Activated CD4-positive, alpha-beta memory T cell treated with anti-CD3 and anti-CD28 coated beads for 36 hours (primary cell): ENCODE data around the gene DPYD. TPM values are rescaled to one million over a fixed set of nuclear protein-coding genes. Genes with fewer than 3 reads are reported as not detected.

Experiments
- CTCF ChIA-PET: fragments of 350-600 bp; sonication (Branson Sonifier 250); formaldehyde crosslinking; loops from one replicate; lab custom pipeline; 2021; ENCODE audit warnings: antibody characterized with exemption, inconsistent platforms; lab: Charles Lee
- POLR2A ChIA-PET: fragments of 350-600 bp; sonication (Branson Sonifier 250); formaldehyde crosslinking; loops from one replicate; lab custom pipeline; 2021; ENCODE audit warnings: antibody characterized with exemption; lab: Charles Lee
- DNase-seq: peaks from one replicate; pipeline ENCODE4 v3.0.0-alpha.2; 2020
- H3K27ac Mint-ChIP-seq: one replicate; pipeline ENCODE4 v1.8.0; 2021; ENCODE audit warnings: mixed read lengths
- H3K27me3 Mint-ChIP-seq: one replicate; pipeline ENCODE4 v1.8.0; 2021; ENCODE audit warnings: mixed read lengths
- H3K36me3 Mint-ChIP-seq: one replicate; pipeline ENCODE4 v1.8.0; 2021; ENCODE audit warnings: mixed read lengths
- H3K4me1 Mint-ChIP-seq: one replicate; pipeline ENCODE4 v1.8.0; 2021; ENCODE audit warnings: low read depth, mixed read lengths
- H3K4me3 Mint-ChIP-seq: one replicate; pipeline ENCODE4 v1.8.0; 2021; ENCODE audit warnings: mild to moderate bottlenecking, mixed read lengths
- H3K9me3 Mint-ChIP-seq: one replicate; pipeline ENCODE4 v1.8.0; 2021; ENCODE audit warnings: mixed read lengths
- intact Hi-C: fragments of 100-400 bp; cut with micrococcal nuclease; formaldehyde crosslinking; loops from one replicate; pipeline ENCODE4 v1.15.1; 2023
- total RNA-seq, 2 experiments: library from RNA; stranded (reverse); gene quantifications; one replicate each; pipeline ENCODE4 v1.2.3, GENCODE V29; 2021

The DPYD gene
- total RNA-seq, 2 experiments from 2014 or later: 11.8 to 12.2 TPM

DNA sequence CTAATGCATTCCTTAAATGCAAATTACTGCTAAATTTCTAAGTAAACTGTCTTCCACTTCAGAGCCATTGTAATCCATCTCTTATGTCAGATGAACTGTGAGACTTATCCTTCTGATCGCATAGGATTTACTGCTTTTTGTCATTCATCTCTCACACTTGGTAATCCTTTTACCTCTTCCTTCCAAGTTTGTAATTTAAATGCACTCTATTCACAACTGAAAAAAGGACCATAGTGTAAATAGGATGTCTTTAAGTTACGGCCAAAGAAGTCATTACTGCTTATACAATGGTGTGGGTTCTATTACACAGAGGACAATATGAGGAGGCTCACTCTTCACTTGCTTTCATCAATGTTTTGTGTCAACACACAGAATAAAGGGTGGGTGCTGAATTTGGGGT is 806.0 kb downstream of the DPYD start:
- intact Hi-C loops: no loop called here
- Mint-ChIP-seq H3K27me3 (no peaks in the 10 kb centered on the region), H3K9me3 (no peaks in the 10 kb centered on the region), H3K36me3 (peaks cover 12% of the 10 kb centered on the region), H3K4me1 (no peaks in the 10 kb centered on the region), H3K27ac (no peak overlapping the region), H3K4me3 (no peak overlapping the region)
- ChIA-PET CTCF (no interaction called here), POLR2A (no interaction called here)
- DNase-seq: no peak

- no peak overlapping the region for H3K4me3 Mint-ChIP-seq
- H3K27ac Mint-ChIP-seq: no peak overlapping the region
- H3K4me1 Mint-ChIP-seq: no peaks in the 10 kb centered on the region
- intact Hi-C loops: no loop called here
- ChIA-PET POLR2A (no interaction called here), CTCF (no interaction called here)
- no peaks in the 10 kb centered on the region for H3K9me3 Mint-ChIP-seq
- H3K36me3 Mint-ChIP-seq: peaks cover 9% of the 10 kb centered on the region
- DNase-seq: no peak
- H3K27me3 Mint-ChIP-seq: no peaks in the 10 kb centered on the region
These were observed 808.4 kb downstream of the DPYD start for GRCh38 chr1:97112442-97112841.

GRCh38 chr1:97108179-97108578 is 812.7 kb downstream of the DPYD start:
- no peak for DNase-seq
- H3K4me3 Mint-ChIP-seq: no peak overlapping the region
- CTCF ChIA-PET: no interaction called here
- peaks cover 10% of the 10 kb centered on the region for H3K36me3 Mint-ChIP-seq
- no peak overlapping the region for H3K27ac Mint-ChIP-seq
- POLR2A ChIA-PET: no interaction called here
- H3K4me1 Mint-ChIP-seq: no peaks in the 10 kb centered on the region
- no peaks in the 10 kb centered on the region for H3K27me3 Mint-ChIP-seq
- H3K9me3 Mint-ChIP-seq: no peaks in the 10 kb centered on the region
- intact Hi-C loops: no loop called here

DNA sequence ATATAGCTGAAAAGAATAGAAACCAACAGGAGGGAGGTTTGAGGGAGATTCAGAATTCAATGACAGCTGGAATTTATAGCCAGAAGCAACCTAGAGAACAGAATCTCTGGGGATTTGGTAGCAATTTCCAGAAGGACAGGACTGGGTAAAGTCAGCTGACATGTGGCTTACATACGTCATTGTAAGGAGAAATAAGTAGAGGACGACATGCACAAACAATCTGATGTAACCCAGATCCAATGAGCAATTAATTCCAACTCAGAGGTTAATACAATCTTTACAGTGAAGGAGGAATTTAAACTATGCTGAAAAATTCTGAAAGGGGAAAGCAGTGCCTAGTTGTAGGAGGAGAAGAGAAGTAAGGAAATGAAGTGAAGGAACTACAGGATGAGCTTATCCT is 815.3 kb downstream of the DPYD start:
- ChIA-PET CTCF (no interaction called here), POLR2A (no interaction called here)
- no peaks in the 10 kb centered on the region for H3K9me3 Mint-ChIP-seq
- no peak overlapping the region for H3K4me3 Mint-ChIP-seq
- DNase-seq: no peak
- H3K4me1 Mint-ChIP-seq: no peaks in the 10 kb centered on the region
- intact Hi-C loops: no loop called here
- no peaks in the 10 kb centered on the region for H3K27me3 Mint-ChIP-seq
- no peak overlapping the region for H3K27ac Mint-ChIP-seq
- H3K36me3 Mint-ChIP-seq: peaks cover 10% of the 10 kb centered on the region

GRCh38 chr1:97101509-97101908 is 819.3 kb downstream of the DPYD start:
- H3K27ac Mint-ChIP-seq: no peak overlapping the region
- peaks cover 22% of the 10 kb centered on the region for H3K36me3 Mint-ChIP-seq

DNA sequence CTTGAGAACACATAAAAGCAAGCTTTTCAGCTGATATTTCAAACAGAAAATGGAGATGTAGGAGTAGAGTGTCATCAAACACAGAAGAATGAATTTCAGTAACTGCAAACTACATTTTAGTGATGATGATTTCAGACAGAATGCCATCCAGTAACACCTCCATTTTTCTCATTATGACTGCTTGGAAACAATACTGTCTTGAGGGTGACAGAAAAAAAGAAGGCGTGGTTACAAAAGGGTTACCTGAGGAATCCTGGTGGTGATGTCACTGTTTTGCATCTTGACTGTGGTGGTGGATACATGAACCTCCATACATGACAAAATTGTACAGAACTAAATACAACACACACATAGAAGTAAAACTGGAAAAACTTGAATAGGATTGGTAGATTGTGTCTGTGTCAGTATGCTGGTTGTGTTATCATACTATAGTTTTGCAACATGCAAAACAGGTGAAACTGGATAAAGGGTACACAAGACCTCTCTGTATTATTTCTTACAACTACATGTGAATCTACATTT is 823.4 kb downstream of the DPYD start:
- Mint-ChIP-seq H3K4me3 (no peak overlapping the region), H3K27ac (no peak overlapping the region), H3K27me3 (no peaks in the 10 kb centered on the region), H3K9me3 (no peaks in the 10 kb centered on the region), H3K36me3 (peaks cover 18% of the 10 kb centered on the region), H3K4me1 (no peaks in the 10 kb centered on the region)
- POLR2A ChIA-PET: no interaction called here
- intact Hi-C loops: no loop called here
- CTCF ChIA-PET: no interaction called here
- DNase-seq: no peak

More at GRCh38 chr1:97101509-97101908, 819.3 kb downstream of the DPYD start:
- Mint-ChIP-seq H3K4me1 (no peaks in the 10 kb centered on the region), H3K27me3 (no peaks in the 10 kb centered on the region), H3K9me3 (no peaks in the 10 kb centered on the region), H3K4me3 (no peak overlapping the region)
- intact Hi-C loops: no loop called here
- ChIA-PET POLR2A (no interaction called here), CTCF (no interaction called here)
- DNase-seq: no peak

DNA sequence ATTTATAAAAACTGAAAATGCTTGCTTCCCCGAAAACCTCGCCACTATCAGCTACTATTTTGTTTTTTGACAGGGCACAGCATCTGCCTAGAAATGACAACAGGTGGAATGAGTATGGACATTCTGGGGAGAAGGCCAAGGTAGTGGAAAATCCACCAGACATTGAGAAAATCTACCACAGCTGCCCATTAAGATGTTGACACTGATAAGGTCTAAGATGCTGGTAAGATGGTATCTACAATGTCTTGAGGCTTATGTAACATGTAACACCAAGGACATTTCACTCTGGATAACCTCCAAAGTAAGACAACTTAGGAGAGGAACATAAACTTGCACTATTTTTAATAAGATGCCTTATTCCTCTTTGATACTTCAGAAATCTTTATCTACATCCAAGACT is 825.1 kb downstream of the DPYD start:
- H3K36me3 Mint-ChIP-seq: peaks cover 19% of the 10 kb centered on the region
- intact Hi-C loops: no loop called here
- no peaks in the 10 kb centered on the region for H3K9me3 Mint-ChIP-seq
- H3K27me3 Mint-ChIP-seq: no peaks in the 10 kb centered on the region
- POLR2A ChIA-PET: no interaction called here
- CTCF ChIA-PET: no interaction called here
- DNase-seq: no peak
- H3K4me3 Mint-ChIP-seq: no peak overlapping the region
- no peak overlapping the region for H3K27ac Mint-ChIP-seq
- no peaks in the 10 kb centered on the region for H3K4me1 Mint-ChIP-seq

GRCh38 chr1:97094247-97094972 is 826.4 kb downstream of the DPYD start:
- no peaks in the 10 kb centered on the region for H3K9me3 Mint-ChIP-seq
- H3K4me1 Mint-ChIP-seq: no peaks in the 10 kb centered on the region
- no peaks in the 10 kb centered on the region for H3K27me3 Mint-ChIP-seq
- ChIA-PET POLR2A (no interaction called here), CTCF (no interaction called here)
- H3K36me3 Mint-ChIP-seq: peaks cover 19% of the 10 kb centered on the region
- no peak overlapping the region for H3K27ac Mint-ChIP-seq
- intact Hi-C loops: no loop called here
- DNase-seq: no peak
- no peak overlapping the region for H3K4me3 Mint-ChIP-seq

- no peaks in the 10 kb centered on the region for H3K4me1 Mint-ChIP-seq
- H3K27ac Mint-ChIP-seq: no peak overlapping the region
- ChIA-PET CTCF (no interaction called here), POLR2A (no interaction called here)
- H3K36me3 Mint-ChIP-seq: peaks cover 19% of the 10 kb centered on the region
- no peak overlapping the region for H3K4me3 Mint-ChIP-seq
- H3K27me3 Mint-ChIP-seq: no peaks in the 10 kb centered on the region
- DNase-seq: no peak
- intact Hi-C loops: no loop called here
- no peaks in the 10 kb centered on the region for H3K9me3 Mint-ChIP-seq
These were observed 827.1 kb downstream of the DPYD start for GRCh38 chr1:97093741-97094140.

DNA sequence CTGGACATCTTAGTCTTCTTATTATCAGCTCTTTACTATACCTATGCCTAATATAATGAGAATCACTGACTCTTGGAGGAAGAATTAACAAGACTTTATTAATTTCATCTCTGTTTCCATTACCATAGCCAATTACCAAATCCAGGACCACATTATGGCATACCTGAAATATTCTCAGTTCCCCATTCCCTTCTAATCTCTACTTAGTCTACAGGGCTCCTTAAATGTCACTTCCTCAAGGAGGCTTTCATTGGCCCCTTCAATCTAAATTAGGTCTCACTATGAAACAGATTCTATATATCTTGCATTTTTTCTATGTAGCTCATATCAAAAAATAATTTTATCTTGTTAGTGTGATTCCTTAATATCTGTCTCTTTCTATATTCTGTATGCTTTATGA is 828.0 kb downstream of the DPYD start:
- no peak for DNase-seq
- ChIA-PET CTCF (no interaction called here), POLR2A (no interaction called here)
- intact Hi-C loops: no loop called here
- H3K36me3 Mint-ChIP-seq: peaks cover 17% of the 10 kb centered on the region
- no peak overlapping the region for H3K27ac Mint-ChIP-seq
- no peaks in the 10 kb centered on the region for H3K27me3 Mint-ChIP-seq
- no peaks in the 10 kb centered on the region for H3K9me3 Mint-ChIP-seq
- H3K4me3 Mint-ChIP-seq: no peak overlapping the region
- no peaks in the 10 kb centered on the region for H3K4me1 Mint-ChIP-seq

GRCh38 chr1:97091679-97092078 is 829.2 kb downstream of the DPYD start:
- CTCF ChIA-PET: no interaction called here
- Mint-ChIP-seq H3K4me3 (no peak overlapping the region), H3K27ac (no peak overlapping the region), H3K27me3 (no peaks in the 10 kb centered on the region), H3K4me1 (no peaks in the 10 kb centered on the region), H3K36me3 (peaks cover 6% of the 10 kb centered on the region), H3K9me3 (no peaks in the 10 kb centered on the region)
- intact Hi-C loops: no loop called here
- POLR2A ChIA-PET: no interaction called here
- no peak for DNase-seq

DNA sequence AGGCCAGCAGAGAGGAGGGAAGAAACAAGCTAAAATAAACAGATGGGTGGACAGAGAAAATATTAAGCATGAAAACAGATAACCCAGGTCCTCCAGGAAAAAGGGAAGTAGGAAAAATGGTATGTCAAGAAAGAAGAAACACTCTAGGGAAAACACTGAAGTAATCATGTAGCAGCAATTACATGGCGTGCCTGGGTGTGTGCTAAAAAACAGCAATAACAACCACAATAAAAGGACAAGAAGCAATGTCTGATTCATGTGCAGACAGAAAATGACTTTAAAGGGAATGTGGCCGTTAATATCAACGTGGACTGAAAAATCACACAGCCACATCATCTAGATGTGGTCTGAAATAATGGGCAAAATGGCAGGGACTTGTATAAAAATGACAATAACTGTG is 829.6 kb downstream of the DPYD start:
- intact Hi-C loops: no loop called here
- ChIA-PET POLR2A (no interaction called here), CTCF (no interaction called here)
- DNase-seq: no peak
- no peak overlapping the region for H3K4me3 Mint-ChIP-seq
- H3K27me3 Mint-ChIP-seq: no peaks in the 10 kb centered on the region
- H3K36me3 Mint-ChIP-seq: peaks cover 4% of the 10 kb centered on the region
- no peaks in the 10 kb centered on the region for H3K9me3 Mint-ChIP-seq
- no peak overlapping the region for H3K27ac Mint-ChIP-seq
- no peaks in the 10 kb centered on the region for H3K4me1 Mint-ChIP-seq

GRCh38 chr1:97090725-97091124 is 830.1 kb downstream of the DPYD start:
- ChIA-PET CTCF (no interaction called here), POLR2A (no interaction called here)
- Mint-ChIP-seq H3K27me3 (no peaks in the 10 kb centered on the region), H3K4me1 (no peaks in the 10 kb centered on the region), H3K4me3 (no peak overlapping the region), H3K36me3 (peaks cover 3% of the 10 kb centered on the region), H3K9me3 (no peaks in the 10 kb centered on the region), H3K27ac (no peak overlapping the region)
- no peak for DNase-seq
- intact Hi-C loops: no loop called here
